Right forelimb (tissue), 1 donor: ENCODE data around the gene TESPA1.
A peak's percentile ranks its signal among the peaks of the same experiment; 100 is the strongest.
"Not testable (repeated sequence)": the region's sequence is repeated elsewhere in the genome, so short reads cannot be mapped to it uniquely, and the experiment has no call there.

Source experiments
- DNase-seq: peaks from one replicate; pipeline ENCODE4 v3.0.0-alpha.2; 2018

Gene TESPA1

GRCh38 chr12:54984658-54985376 is at the start of gene TESPA1:
TSS of gene TESPA1 (minus strand) at chr12:54984762. CDS start at chr12:54974562, 10,200 bp downstream.
- DNase-seq = peak; percentile 48

GRCh38 chr12:55034218-55034617 is 49.7 kb upstream of the TESPA1 start:
- peak; percentile 50 for DNase-seq

- DNase-seq = no peak
These were observed 40.9 kb upstream of the TESPA1 start for GRCh38 chr12:55025508-55025907.

GRCh38 chr12:55024575-55024974 is 40.0 kb upstream of the TESPA1 start:
- DNase-seq = no peak

GRCh38 chr12:55019784-55020183 is 35.2 kb upstream of the TESPA1 start, which contains the start of gene NEUROD4:
TSS of gene NEUROD4 (plus strand) at chr12:55019974. CDS start at chr12:55026440, 6,466 bp downstream.
- DNase-seq = peak; percentile 64

- no peak for DNase-seq
These were observed 32.9 kb upstream of the TESPA1 start for GRCh38 chr12:55017416-55017925.

GRCh38 chr12:55008944-55009585 is 24.5 kb upstream of the TESPA1 start:
- no peak for DNase-seq

- no peak for DNase-seq
These were observed 17.8 kb upstream of the TESPA1 start for GRCh38 chr12:55002355-55002754.

- no peak for DNase-seq
These were observed 16.8 kb upstream of the TESPA1 start for GRCh38 chr12:55001198-55001868.

GRCh38 chr12:54998958-54999510 is 14.5 kb upstream of the TESPA1 start:
- DNase-seq = no peak

GRCh38 chr12:54997929-54998522 is 13.5 kb upstream of the TESPA1 start:
- DNase-seq = no peak

GRCh38 chr12:54996205-54996604 is 11.6 kb upstream of the TESPA1 start:
- DNase-seq = no peak

- DNase-seq = peak; percentile 54
These were observed 8.7 kb upstream of the TESPA1 start for GRCh38 chr12:54993181-54993835.

GRCh38 chr12:54991991-54992375 is 7.4 kb upstream of the TESPA1 start:
- no peak for DNase-seq

- no peak for DNase-seq
These were observed 6.8 kb upstream of the TESPA1 start for GRCh38 chr12:54991161-54991990.

GRCh38 chr12:54989829-54990228 is 5.3 kb upstream of the TESPA1 start:
- no peak for DNase-seq

- DNase-seq = peak; percentile 88
These were observed 4.0 kb upstream of the TESPA1 start for GRCh38 chr12:54988402-54989054.

GRCh38 chr12:54987611-54988231 is 3.2 kb upstream of the TESPA1 start:
- DNase-seq = no peak

- DNase-seq = not testable (repeated sequence)
These were observed 2.2 kb upstream of the TESPA1 start for GRCh38 chr12:54986773-54987172.

- DNase-seq = no peak
These were observed 943 bp downstream of the TESPA1 start for GRCh38 chr12:54983536-54984101.
